Measurements from ENCODE around the gene SHQ1. TPM values are rescaled to one million over a fixed set of nuclear protein-coding genes. Genes with fewer than 3 reads are reported as not detected.

Gene SHQ1
- total and polyA plus RNA-seq, 2 of the 4 experiments (the other 2 are of a cell fraction), result 10.4 to 19.4 TPM

DNA sequence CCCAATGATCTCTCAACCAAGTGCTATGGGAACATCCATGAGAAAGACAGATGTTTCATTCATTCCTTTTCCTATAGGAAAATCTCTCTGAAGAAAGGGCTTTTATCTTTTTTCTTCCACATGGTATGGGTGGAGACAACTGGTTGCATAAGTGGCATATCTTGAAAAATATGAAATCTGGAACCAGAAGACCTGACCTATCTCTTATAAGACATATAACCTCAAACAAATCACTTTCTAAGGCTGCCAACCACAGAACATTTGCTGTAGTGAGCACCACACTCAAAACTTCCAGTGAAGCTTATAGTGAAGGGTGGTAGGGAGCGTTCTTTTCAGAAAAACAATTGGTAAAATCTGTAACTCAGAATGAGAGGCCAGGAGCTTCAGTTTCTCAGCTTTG lies 58.5 kb downstream of the SHQ1 start:
- H3K4ac ChIP-seq (ENCODE audit: low read depth, low read length), result no peak overlapping the region
- no peak overlapping the region for H3K14ac ChIP-seq (replicated peaks; ENCODE audit: low read depth, low read length)
- DNase-seq, result no peak
- dilution Hi-C loops (cut with HindIII; ENCODE audit: low sequenced_read_pairs, unreplicated experiment), result no loop called here
- H3K23ac ChIP-seq (ENCODE audit: low read depth, low read length), result no peak overlapping the region
- WGBS, 2 experiments (ENCODE audit: extremely low coverage in 2 of 2, insufficient read length in 1 of 2), result no CpG with 5 or more reads among the region's 1 CpG
- H4K91ac ChIP-seq (ENCODE audit: insufficient read depth, low read depth, low read length), result no peak overlapping the region
- no peaks in the 10 kb centered on the region for H3K9me3 ChIP-seq (ENCODE audit: control insufficient read depth, insufficient read depth, low read length)
- in situ Hi-C loops (cut with MboI; ENCODE audit: low sequenced_read_pairs), result no loop called here
- no peak overlapping the region for H2BK15ac ChIP-seq (ENCODE audit: low read depth, low read length)
- H3K56ac ChIP-seq (ENCODE audit: extremely low read depth, insufficient read depth, low read length), result no peak overlapping the region
- POLR2A ChIA-PET (ENCODE audit: unreplicated experiment), result no interaction called here
- no peaks in the 10 kb centered on the region for H3K4me1 ChIP-seq (ENCODE audit: control insufficient read depth, insufficient read depth, low read length)
- no peak for ATAC-seq (ENCODE audit: low read depth)
- H2BK5ac ChIP-seq (ENCODE audit: low read depth, low read length, poor library complexity, severe bottlenecking), result no peak overlapping the region
- H3K27ac ChIP-seq (ENCODE audit: insufficient read depth, low read length), result no peak overlapping the region
- H3K9ac ChIP-seq (ENCODE audit: low read depth, low read length), result no peak overlapping the region
- H3K79me1 ChIP-seq (ENCODE audit: low read depth in 1 of 2, low read length in 2 of 2), result no peaks in the 10 kb centered on the region
- no peak overlapping the region for H4K8ac ChIP-seq (ENCODE audit: low read depth in 2 of 2, low read length in 2 of 2)
- H4K5ac ChIP-seq (ENCODE audit: low read depth, low read length), result no peak overlapping the region
- peaks cover 3% of the 10 kb centered on the region for H3K36me3 ChIP-seq (ENCODE audit: control insufficient read depth, insufficient read depth, low read length)
- CTCF ChIA-PET, result interaction anchor here (0.6 kb wide), 1 partner anchor 1081 kb away, joined by 4 read pairs; no protein-coding TSS in a partner anchor
- H2AK5ac ChIP-seq (ENCODE audit: low read depth, low read length), result no peak overlapping the region
- no peak overlapping the region for H2BK20ac ChIP-seq (ENCODE audit: low read depth, low read length)
- H3K9me1 ChIP-seq (ENCODE audit: insufficient read depth, low read length), result 0 out of 2 replicates have a peak, but pooled peaks cover 2% of the 10 kb centered on the region
- no peaks in the 10 kb centered on the region for H4K20me1 ChIP-seq (ENCODE audit: insufficient read depth, low read length)
- no peak overlapping the region for H2BK120ac ChIP-seq (ENCODE audit: low read depth, low read length)
- intact Hi-C loops (cut with micrococcal nuclease), result no loop called here
- no peak overlapping the region for H3K4me2 ChIP-seq (ENCODE audit: low read depth, low read length)
- H3K18ac ChIP-seq (ENCODE audit: low read depth, low read length), result no peak overlapping the region
- H2AK9ac ChIP-seq (replicated peaks; ENCODE audit: low read depth, low read length, poor library complexity), result no peak overlapping the region
- no peak overlapping the region for H3K4me3 ChIP-seq (ENCODE audit: insufficient read depth, low read depth, low read length)
- no peak overlapping the region for H2AFZ ChIP-seq (replicated peaks; ENCODE audit: low read length, poor library complexity)
- BruUV-seq (replicated peaks), result no TSS peak
- TF ChIP-seq FOS (IDR thresholded peaks at IDR 0.05; ENCODE audit: low read depth, low read length), result no peak
- no peak for TF ChIP-seq MAFK (IDR thresholded peaks at IDR 0.05; ENCODE audit: low read depth, low read length)
- no peak for TF ChIP-seq MAZ (IDR thresholded peaks at IDR 0.05; ENCODE audit: borderline replicate concordance, low read depth, low read length)
- no peak for TF ChIP-seq RFX5 (IDR thresholded peaks at IDR 0.05; ENCODE audit: low read depth, low read length)
- TF ChIP-seq SMC3 (IDR thresholded peaks at IDR 0.05; ENCODE audit: low read depth, low read length), result no peak
- no peak for TF ChIP-seq CEBPB (IDR thresholded peaks at IDR 0.05; ENCODE audit: low read depth, low read length)
- no peak for TF ChIP-seq USF2 (IDR thresholded peaks at IDR 0.05; ENCODE audit: low read depth, low read length)
- TF ChIP-seq RAD21 (IDR thresholded peaks at IDR 0.05; ENCODE audit: low read length), result no peak
- no peak for TF ChIP-seq RCOR1 (IDR thresholded peaks at IDR 0.05; ENCODE audit: insufficient replicate concordance, low read length)
- TF ChIP-seq, protein P1, sequence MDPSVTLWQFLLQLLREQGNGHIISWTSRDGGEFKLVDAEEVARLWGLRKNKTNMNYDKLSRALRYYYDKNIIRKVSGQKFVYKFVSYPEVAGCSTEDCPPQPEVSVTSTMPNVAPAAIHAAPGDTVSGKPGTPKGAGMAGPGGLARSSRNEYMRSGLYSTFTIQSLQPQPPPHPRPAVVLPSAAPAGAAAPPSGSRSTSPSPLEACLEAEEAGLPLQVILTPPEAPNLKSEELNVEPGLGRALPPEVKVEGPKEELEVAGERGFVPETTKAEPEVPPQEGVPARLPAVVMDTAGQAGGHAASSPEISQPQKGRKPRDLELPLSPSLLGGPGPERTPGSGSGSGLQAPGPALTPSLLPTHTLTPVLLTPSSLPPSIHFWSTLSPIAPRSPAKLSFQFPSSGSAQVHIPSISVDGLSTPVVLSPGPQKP (IDR thresholded peaks at IDR 0.05; ENCODE audit: borderline replicate concordance, low read depth, low read length), result no peak
- TF ChIP-seq POLR2A (IDR thresholded peaks at IDR 0.05; ENCODE audit: low read depth, low read length), result no peak
- TF ChIP-seq CHD1 (IDR thresholded peaks at IDR 0.05; ENCODE audit: low read depth, low read length), result no peak
- TF ChIP-seq CTCF (conservative IDR thresholded peaks at IDR 0.05; ENCODE audit: low read depth, low read length), result no peak
- H3K27me3 ChIP-seq (ENCODE audit: control insufficient read depth, insufficient read depth, low read length), result no peaks in the 10 kb centered on the region
